ENCODE data around the gene SLC1A1.

DNA sequence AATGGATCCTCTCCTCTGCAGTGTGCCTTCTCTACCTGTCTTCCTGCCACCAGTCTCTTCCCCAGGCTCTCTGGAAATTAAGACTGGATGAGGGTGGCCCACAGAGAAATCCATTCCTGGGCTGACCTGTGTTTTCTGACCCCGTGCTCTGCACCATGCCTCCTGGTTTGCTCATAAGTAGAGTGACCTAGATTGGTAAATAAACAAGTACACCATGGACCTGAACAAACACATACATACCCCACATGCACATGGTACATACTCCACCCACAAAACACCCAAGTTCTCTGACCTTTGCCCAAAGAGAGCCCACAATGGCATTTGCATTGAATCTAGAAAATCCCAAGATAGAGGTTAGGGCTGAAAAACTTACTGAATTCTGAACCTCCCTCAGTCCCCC, 94.4 kb downstream of the SLC1A1 start:
- TF ChIP-seq ZFP3 (CRISPR knock-in tag; IDR thresholded peaks at IDR 0.05) (no peak), ZFP30 (CRISPR knock-in tag; IDR thresholded peaks at IDR 0.05) (no peak)
- TF ChIP-seq, protein P1, sequence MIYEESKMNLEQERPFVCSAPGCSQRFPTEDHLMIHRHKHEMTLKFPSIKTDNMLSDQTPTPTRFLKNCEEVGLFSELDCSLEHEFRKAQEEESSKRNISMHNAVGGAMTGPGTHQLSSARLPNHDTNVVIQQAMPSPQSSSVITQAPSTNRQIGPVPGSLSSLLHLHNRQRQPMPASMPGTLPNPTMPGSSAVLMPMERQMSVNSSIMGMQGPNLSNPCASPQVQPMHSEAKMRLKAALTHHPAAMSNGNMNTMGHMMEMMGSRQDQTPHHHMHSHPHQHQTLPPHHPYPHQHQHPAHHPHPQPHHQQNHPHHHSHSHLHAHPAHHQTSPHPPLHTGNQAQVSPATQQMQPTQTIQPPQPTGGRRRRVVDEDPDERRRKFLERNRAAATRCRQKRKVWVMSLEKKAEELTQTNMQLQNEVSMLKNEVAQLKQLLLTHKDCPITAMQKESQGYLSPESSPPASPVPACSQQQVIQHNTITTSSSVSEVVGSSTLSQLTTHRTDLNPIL (CRISPR knock-in tag; IDR thresholded peaks at IDR 0.05; ENCODE audit: low read depth), result no peak

All from SK-N-SH treated with all-trans-retinoic acid at 6 μM for 48 hours (cell line).